ENCODE results near the gene PAQR4.

Gene PAQR4

GRCh38 chr16:2966043-2966807 lies 2.9 kb upstream of the PAQR4 start:
- DNase-seq = no peak

- no peak for DNase-seq
Observed at GRCh38 chr16:2966808-2967191, 2.3 kb upstream of the PAQR4 start.

- no peak for DNase-seq
Observed at GRCh38 chr16:2967211-2967631, 1.9 kb upstream of the PAQR4 start.

- DNase-seq = no peak
Observed at GRCh38 chr16:2967721-2968161, 1.4 kb upstream of the PAQR4 start.

GRCh38 chr16:2968368-2968737 lies 795 bp upstream of the PAQR4 start:
- no peak for DNase-seq

- DNase-seq = peak; percentile 79 to 81
Observed at GRCh38 chr16:2969545-2970521, 685 bp downstream of the PAQR4 start.

GRCh38 chr16:2970563-2970962 lies 1.4 kb downstream of the PAQR4 start:
- no peak for DNase-seq

GRCh38 chr16:2971134-2971984 lies 2.2 kb downstream of the PAQR4 start:
- no peak for DNase-seq

- DNase-seq = no peak
Observed at GRCh38 chr16:2971985-2972784, 3.0 kb downstream of the PAQR4 start.

GRCh38 chr16:2973093-2973492 lies 3.9 kb downstream of the PAQR4 start:
- DNase-seq = no peak

- no peak for DNase-seq
Observed at GRCh38 chr16:2973605-2974318, 4.6 kb downstream of the PAQR4 start.

GRCh38 chr16:2974319-2975056 lies 5.3 kb downstream of the PAQR4 start:
- DNase-seq = no peak

- DNase-seq = no peak
Observed at GRCh38 chr16:2975161-2975795, 6.1 kb downstream of the PAQR4 start.

- no peak for DNase-seq
Observed at GRCh38 chr16:2976201-2976600, 7.1 kb downstream of the PAQR4 start.

GRCh38 chr16:2976673-2977072 lies 7.5 kb downstream of the PAQR4 start:
- DNase-seq = no peak

GRCh38 chr16:2977440-2977839 lies 8.3 kb downstream of the PAQR4 start:
- no peak for DNase-seq

- no peak for DNase-seq
Observed at GRCh38 chr16:2979669-2980226, 10.6 kb downstream of the PAQR4 start.

GRCh38 chr16:2980227-2981176 lies 11.4 kb downstream of the PAQR4 start, which contains the start of gene PKMYT1:
Gene PKMYT1, minus strand, starts transcription at chr16:2980446. Its CDS starts 789 bp downstream, at chr16:2979657.
- DNase-seq = peak; percentile 96 to 98
